ENCODE results near the gene PRKCH.

The PRKCH gene

DNA sequence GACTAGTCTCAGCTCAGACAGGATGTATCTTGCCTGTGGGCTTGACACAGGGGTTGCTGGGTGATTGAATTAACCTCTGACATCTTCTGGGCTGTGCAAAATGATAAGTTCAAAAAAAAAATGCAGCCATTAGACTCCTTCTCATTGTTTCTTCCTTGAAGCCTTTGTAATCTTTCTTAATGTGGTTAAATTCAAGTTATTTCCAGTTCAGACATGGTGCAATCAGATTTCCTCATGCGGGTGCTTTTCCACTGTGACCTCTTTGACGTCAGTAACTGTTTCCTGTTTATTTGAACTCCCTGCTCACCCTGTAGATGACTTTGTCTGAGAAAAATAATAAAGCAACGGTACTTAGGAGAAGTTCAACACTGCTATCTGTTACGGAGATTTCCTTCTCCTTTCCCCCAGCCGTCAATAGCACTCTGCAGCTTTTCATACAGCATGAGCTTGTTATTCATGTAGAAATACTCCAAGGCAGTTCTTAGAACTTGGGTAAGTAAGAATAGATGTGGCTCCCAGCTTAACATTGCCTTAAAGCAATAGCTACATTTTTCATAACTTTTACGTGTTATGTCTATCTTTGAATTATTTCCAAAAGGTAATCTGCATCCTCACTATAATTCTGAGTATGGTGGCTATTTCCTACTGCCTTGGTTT is 155.5 kb downstream of the PRKCH start:
- DNase-seq: peak; percentile 43 to 96 (median 80)

GRCh38 chr14:61477712-61478462 is 156.5 kb downstream of the PRKCH start:
- DNase-seq: no peak

DNA sequence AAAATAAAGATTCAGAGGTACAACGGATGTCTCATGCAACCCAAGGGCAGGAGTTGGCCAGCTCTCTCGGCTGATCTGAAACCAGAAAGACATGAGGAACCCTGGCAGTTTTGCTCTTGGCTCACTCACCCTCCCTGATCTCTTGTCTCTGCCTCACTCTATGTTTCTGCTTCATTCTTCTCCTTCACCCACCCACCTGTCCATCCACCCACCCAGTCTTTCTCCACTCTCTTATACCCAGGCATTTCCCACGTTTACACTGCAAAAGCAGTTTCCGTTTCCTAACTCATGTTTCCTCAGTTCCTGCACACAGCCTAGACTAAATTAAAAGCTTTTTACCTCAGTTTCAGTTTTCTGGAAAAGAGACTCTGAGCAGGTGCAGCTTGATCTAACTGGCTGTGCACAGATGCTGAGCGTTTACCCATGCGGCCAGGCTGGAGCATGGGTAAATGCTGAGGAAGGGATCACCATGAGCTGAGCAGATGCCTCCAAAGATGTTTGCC is 157.6 kb downstream of the PRKCH start:
- DNase-seq: peak in 2 of 6 experiments; percentile 35 to 42

DNA sequence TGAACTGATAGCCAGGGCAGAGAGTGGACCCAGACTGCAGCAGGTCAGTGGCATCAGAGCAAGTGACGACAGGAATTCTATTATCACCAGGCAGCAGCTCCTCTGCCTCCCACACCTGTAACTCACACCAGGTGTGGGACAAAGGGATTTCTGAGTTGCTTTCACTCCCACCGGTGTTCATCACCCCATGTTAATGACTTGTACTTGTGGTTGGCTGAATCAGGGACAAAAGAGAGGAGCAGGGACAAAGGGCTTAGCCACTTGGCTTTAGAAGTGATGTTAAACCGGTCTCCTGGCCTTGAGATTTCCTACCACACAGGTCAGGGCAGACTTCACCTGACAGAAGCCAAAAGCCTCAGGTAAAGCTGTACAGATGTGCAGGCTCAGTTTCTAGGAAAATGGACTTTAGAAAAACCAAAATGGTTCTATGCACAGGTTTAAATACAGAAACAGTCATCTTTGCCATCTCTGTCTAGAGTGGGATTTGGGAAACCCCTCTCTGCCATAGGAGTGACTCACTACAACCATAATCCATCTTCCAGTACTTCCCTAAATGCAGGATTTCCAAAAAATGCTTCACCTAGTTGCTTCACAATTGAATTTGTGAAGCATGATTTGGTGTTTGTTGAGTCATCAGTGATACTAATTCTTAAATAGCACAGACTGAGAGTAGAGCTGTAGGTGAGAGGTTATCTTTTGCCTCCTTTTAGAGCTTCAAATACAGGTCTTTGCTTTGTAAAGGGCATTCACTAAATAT is 158.5 kb downstream of the PRKCH start:
- DNase-seq: no peak

GRCh38 chr14:61480704-61481285 is 159.4 kb downstream of the PRKCH start:
- DNase-seq: no peak

- DNase-seq: no peak
Measured at GRCh38 chr14:61481701-61482100, 160.3 kb downstream of the PRKCH start.

- DNase-seq: no peak
Measured at GRCh38 chr14:61482348-61483206, 161.2 kb downstream of the PRKCH start.

GRCh38 chr14:61483476-61483875 is 162.1 kb downstream of the PRKCH start:
- DNase-seq: no peak

- DNase-seq: no peak
Measured at GRCh38 chr14:61484031-61484430, 162.7 kb downstream of the PRKCH start.

DNA sequence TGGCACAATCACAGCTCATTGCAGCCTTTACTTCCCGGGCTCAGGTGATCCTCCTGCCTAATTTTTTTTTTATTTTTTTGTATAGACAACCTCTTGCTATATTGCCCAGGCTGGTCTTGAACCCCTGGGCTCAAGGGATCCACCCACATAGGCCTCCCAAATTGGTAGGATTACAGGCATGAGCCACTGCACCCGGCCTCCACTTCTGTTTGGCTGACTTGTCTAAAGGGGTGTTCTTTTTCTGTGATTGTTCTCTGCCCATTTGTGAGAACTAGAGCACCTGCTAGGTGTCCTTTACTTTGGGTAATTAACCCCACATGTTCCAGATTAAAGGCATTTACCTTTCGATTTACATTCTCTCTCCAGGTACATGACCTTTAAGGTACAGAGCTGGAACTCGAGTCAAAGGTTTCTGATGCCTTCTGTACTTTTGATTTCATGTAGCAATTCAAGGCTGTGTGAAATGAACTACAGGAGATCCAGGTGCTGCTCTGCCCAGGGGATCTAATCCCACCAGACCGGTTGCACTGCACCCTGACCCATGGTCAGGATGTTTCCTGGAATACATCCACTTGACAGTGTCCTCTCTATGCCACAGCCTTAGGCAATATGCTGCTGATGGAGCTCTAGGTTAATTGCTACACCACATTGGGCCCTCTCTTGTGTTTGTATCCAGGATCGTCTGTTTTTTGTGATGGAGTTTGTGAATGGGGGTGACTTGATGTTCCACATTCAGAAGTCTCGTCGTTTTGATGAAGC is 163.6 kb downstream of the PRKCH start:
- DNase-seq: no peak

GRCh38 chr14:61485661-61486060 is 164.3 kb downstream of the PRKCH start:
- DNase-seq: no peak

- DNase-seq: no peak
Measured at GRCh38 chr14:61486930-61487495, 165.6 kb downstream of the PRKCH start.

GRCh38 chr14:61488417-61489401 is 167.3 kb downstream of the PRKCH start:
- DNase-seq: no peak

- no peak for DNase-seq
Measured at GRCh38 chr14:61489512-61489911, 168.1 kb downstream of the PRKCH start.

DNA sequence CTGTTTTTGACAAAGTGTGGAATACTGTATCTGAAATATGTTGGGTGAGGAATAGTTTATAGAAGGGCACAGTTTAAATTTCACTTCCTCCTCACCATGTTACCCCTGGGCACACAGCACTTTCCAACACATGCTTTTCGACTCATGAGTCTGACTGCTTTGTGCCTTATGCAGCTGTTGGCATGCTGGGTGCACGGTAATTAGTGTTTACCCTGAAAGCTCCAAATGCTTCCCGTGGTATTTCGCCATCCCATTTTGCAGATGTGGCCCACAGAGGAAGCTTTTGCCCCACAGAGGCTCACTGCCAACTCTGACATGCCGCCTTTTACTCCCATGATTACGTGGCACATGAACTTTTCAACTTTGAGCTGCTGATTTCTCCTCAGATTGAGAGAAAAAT is 168.6 kb downstream of the PRKCH start:
- no peak for DNase-seq

DNA sequence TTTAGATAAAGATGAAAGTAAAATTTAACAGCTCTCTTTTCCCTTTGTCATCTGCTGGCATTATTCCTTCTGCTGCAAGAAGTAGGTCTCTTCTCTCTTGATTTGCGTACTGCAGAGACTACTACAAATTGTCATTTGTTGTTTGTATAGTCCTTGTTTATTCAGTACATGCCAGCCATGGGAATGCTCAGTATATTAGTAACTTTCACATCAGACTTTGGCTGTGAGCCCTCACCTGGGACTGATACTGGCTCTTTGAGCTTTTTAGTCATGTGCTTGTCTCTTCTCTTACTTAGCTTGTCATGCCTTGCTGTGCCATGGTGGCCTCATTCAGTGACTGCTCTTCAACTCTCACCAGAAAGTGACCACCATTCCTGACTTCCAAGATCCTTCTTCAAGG is 169.8 kb downstream of the PRKCH start:
- DNase-seq: no peak

GRCh38 chr14:61491876-61492434 is 170.6 kb downstream of the PRKCH start:
- DNase-seq: no peak

- DNase-seq: peak in 2 of 6 experiments; percentile 18 to 22
Measured at GRCh38 chr14:61492474-61492873, 171.1 kb downstream of the PRKCH start.

DNA sequence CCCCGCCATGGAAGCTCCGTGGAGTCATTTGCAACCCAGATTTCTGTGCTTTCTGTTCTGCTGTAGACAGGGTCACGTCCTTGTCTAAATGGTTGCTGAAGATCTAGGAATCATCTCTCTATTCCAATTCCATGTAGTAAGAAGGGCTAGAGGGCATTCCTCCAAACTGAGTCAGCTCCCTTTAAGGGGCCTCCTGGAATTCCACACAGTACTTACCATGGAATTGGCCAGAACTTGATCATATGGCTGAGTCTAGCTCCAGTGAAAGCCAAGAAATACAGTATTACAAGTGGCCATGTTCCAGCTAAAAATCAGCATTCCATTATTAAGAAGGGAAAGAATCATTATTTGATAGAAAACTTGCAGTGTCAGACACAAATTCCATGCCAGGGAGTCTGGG is 171.9 kb downstream of the PRKCH start:
- no peak for DNase-seq
